Ishikawa (cell line): ENCODE results near the gene SF3B1.

Source experiments
- CEBPB ChIP-seq: IDR thresholded peaks from 2 replicates; pipeline ENCODE4 v1.6.1; 2012
- CREB1 ChIP-seq: IDR thresholded peaks from 2 replicates; pipeline ENCODE4 v1.6.1; 2012; ENCODE audit warnings: low read depth
- EGR1 ChIP-seq: IDR thresholded peaks from 2 replicates; pipeline ENCODE4 v1.6.1; 2012
- EP300 ChIP-seq: IDR thresholded peaks from 2 replicates; pipeline ENCODE4 v1.6.1; 2012; ENCODE audit warnings: borderline replicate concordance
- FOXM1 ChIP-seq: IDR thresholded peaks from 2 replicates; pipeline ENCODE4 v1.6.1; 2012; ENCODE audit warnings: low read depth, borderline replicate concordance
- MAX ChIP-seq: IDR thresholded peaks from 2 replicates; pipeline ENCODE4 v1.6.1; 2012
- NFIC ChIP-seq: IDR thresholded peaks from 2 replicates; pipeline ENCODE4 v1.6.1; 2012
- RAD21 ChIP-seq: IDR thresholded peaks from 2 replicates; pipeline ENCODE4 v1.6.1; 2012; ENCODE audit warnings: low read depth
- REST ChIP-seq: IDR thresholded peaks from 2 replicates; pipeline ENCODE4 v1.6.1; 2012; ENCODE audit warnings: low read depth, mild to moderate bottlenecking
- TAF1 ChIP-seq: IDR thresholded peaks from 2 replicates; pipeline ENCODE4 v1.6.1; 2012; ENCODE audit warnings: low read depth, mild to moderate bottlenecking
- TCF12 ChIP-seq: IDR thresholded peaks from 2 replicates; pipeline ENCODE4 v1.6.1; 2012; ENCODE audit warnings: low read depth
- TEAD4 ChIP-seq: IDR thresholded peaks from 2 replicates; pipeline ENCODE4 v1.6.1; 2012
- YY1 ChIP-seq: IDR thresholded peaks from 2 replicates; pipeline ENCODE4 v1.6.1; 2012; ENCODE audit warnings: low read depth
- ZBTB7A ChIP-seq: IDR thresholded peaks from 2 replicates; pipeline ENCODE4 v1.6.1; 2012; ENCODE audit warnings: low read depth
- TF ChIP-seq, protein P1 (sequence below): IDR thresholded peaks from 2 replicates; pipeline ENCODE4 v1.6.1; 2012

Gene SF3B1

DNA sequence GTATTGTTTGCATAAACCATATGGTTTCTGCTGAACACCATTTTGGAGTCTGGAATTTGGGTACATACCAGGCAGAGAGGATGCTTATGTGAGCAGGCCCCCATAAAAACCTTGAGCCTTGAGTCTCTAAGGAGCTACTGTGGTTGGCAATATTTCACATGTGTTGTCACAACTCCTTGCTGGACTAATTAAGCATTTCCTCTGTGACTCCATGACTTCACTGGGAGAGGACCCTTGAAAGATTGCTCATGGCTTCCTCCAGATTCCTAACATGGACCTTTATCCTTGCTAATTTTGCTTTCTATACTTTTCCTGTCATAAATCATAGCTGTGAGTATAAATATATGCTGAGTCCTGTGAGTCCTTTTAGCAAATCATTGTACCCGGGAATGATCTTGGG, 10.9 kb upstream of the SF3B1 start:
- no peak for TF ChIP-seq TAF1
- TF ChIP-seq MAX = no peak
- TF ChIP-seq RAD21 = no peak
- no peak for TF ChIP-seq CREB1
- TF ChIP-seq EP300 = no peak
- TF ChIP-seq REST = no peak
- no peak for TF ChIP-seq NFIC
- TF ChIP-seq FOXM1 = no peak
- no peak for TF ChIP-seq TCF12
- TF ChIP-seq ZBTB7A = no peak
- TF ChIP-seq CEBPB = no peak
- TF ChIP-seq EGR1 = no peak
- no peak for TF ChIP-seq TEAD4
- no peak for TF ChIP-seq YY1
- TF ChIP-seq, protein P1, sequence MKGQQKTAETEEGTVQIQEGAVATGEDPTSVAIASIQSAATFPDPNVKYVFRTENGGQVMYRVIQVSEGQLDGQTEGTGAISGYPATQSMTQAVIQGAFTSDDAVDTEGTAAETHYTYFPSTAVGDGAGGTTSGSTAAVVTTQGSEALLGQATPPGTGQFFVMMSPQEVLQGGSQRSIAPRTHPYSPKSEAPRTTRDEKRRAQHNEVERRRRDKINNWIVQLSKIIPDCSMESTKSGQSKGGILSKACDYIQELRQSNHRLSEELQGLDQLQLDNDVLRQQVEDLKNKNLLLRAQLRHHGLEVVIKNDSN = no peak

- no peak for TF ChIP-seq CREB1
- TF ChIP-seq, protein P1 = no peak
- no peak for TF ChIP-seq FOXM1
- no peak for TF ChIP-seq YY1
- TF ChIP-seq REST = no peak
- no peak for TF ChIP-seq TAF1
- TF ChIP-seq TCF12 = no peak
- no peak for TF ChIP-seq RAD21
- no peak for TF ChIP-seq TEAD4
- no peak for TF ChIP-seq EGR1
- TF ChIP-seq MAX = no peak
- TF ChIP-seq ZBTB7A = no peak
- no peak for TF ChIP-seq EP300
- no peak for TF ChIP-seq CEBPB
- no peak for TF ChIP-seq NFIC
Observed at GRCh38 chr2:197442857-197443256, 8.0 kb upstream of the SF3B1 start.

DNA sequence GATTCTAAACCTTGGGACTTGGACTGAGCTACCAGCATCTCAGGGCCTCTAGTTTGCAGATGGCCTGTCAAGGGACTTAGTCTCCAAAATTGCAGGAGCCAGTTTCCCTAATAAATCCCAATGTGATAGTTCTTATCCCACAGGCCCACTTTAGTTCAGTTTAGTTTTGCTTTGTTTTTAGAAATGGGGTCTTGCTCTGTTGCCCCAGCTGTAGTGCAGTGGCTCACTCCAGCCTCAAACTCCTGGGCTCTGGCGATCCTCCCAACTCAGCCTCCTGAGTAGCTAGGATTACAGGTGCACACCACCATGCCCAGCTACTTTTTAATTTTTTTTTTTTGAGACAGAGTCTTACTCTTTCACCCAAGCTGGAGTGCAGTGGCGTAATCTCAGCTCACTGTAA, 2.6 kb upstream of the SF3B1 start:
- TF ChIP-seq TCF12 = no peak
- TF ChIP-seq CEBPB = no peak
- no peak for TF ChIP-seq TAF1
- TF ChIP-seq CREB1 = no peak
- TF ChIP-seq MAX = no peak
- TF ChIP-seq EGR1 = no peak
- no peak for TF ChIP-seq ZBTB7A
- TF ChIP-seq EP300 = no peak
- no peak for TF ChIP-seq RAD21
- no peak for TF ChIP-seq TEAD4
- TF ChIP-seq REST = no peak
- no peak for TF ChIP-seq YY1
- TF ChIP-seq, protein P1 = no peak
- no peak for TF ChIP-seq NFIC
